Keratinocyte (primary cell): ENCODE data around the gene XG. TPM values are rescaled to one million over a fixed set of nuclear protein-coding genes. Genes with fewer than 3 reads are reported as not detected.

Source experiments
- DNase-seq: peaks from one replicate; pipeline ENCODE4 v3.0.0-alpha.2; 2011; ENCODE audit warnings: low read depth, missing footprints, low spot score
- FAIRE-seq: peaks from 2 replicates; lab custom pipeline; 2011; peaks lifted over from hg19 to GRCh38; lab: Jason Lieb, UNC
- H2AFZ ChIP-seq: 2 replicates; pipeline ENCODE4 v1.6.0; 2012; ENCODE audit warnings: low read length, control low read depth, inconsistent platforms; ENCODE audit not compliant: control insufficient read depth
- H3K27ac ChIP-seq: 2 replicates; pipeline ENCODE4 v1.5.1; 2011; ENCODE audit warnings: low read length; ENCODE audit not compliant: control insufficient read depth, insufficient read depth
- H3K27me3 ChIP-seq: 3 replicates; pipeline ENCODE4 v1.6.0; 2011; ENCODE audit warnings: low read length; ENCODE audit not compliant: control insufficient read depth, insufficient read depth; ENCODE audit errors: extremely low read depth
- H3K36me3 ChIP-seq, 2 experiments: 2 replicates in 1 of 2; 3 replicates in 1 of 2; pipeline ENCODE4 v1.5.1; 2011; ENCODE audit warnings: low read length in 2 of 2, mild to moderate bottlenecking in 1 of 2; ENCODE audit not compliant: control insufficient read depth in 2 of 2, insufficient read depth in 2 of 2; ENCODE audit errors: extremely low read depth in 1 of 2
- H3K4me1 ChIP-seq: 3 replicates; pipeline ENCODE4 v1.5.1; 2011; ENCODE audit warnings: low read length; ENCODE audit not compliant: control insufficient read depth, insufficient read depth; ENCODE audit errors: extremely low read depth
- H3K4me2 ChIP-seq: 3 replicates; pipeline ENCODE4 v1.6.0; 2011; ENCODE audit warnings: low read depth, low read length; ENCODE audit not compliant: control insufficient read depth, insufficient read depth; ENCODE audit errors: extremely low read depth
- H3K4me3 ChIP-seq, 3 experiments: fragments of 200-600 bp in 1 of 3; sonication (generic) in 1 of 3; 2 replicates in 2 of 3; 3 replicates in 1 of 3; pipeline ENCODE4 v1.5.1; 2011 to 2016; ENCODE audit warnings: low read length in 3 of 3, mild to moderate bottlenecking in 3 of 3, control low read depth in 2 of 3, inconsistent platforms in 1 of 3, low read depth in 1 of 3, mixed read lengths in 1 of 3, mixed run types in 1 of 3, moderate library complexity in 1 of 3; ENCODE audit not compliant: control insufficient read depth in 2 of 3, insufficient read depth in 2 of 3; ENCODE audit errors: extremely low read depth in 1 of 3
- H3K79me2 ChIP-seq: 2 replicates; pipeline ENCODE4 v1.6.0; 2012; ENCODE audit warnings: low read length; ENCODE audit not compliant: control insufficient read depth, insufficient read depth
- H3K9ac ChIP-seq: 3 replicates; pipeline ENCODE4 v1.6.0; 2011; ENCODE audit warnings: low read length; ENCODE audit not compliant: control insufficient read depth, insufficient read depth; ENCODE audit errors: extremely low read depth
- H3K9me1 ChIP-seq: 3 replicates; pipeline ENCODE4 v1.6.0; 2011; ENCODE audit warnings: low read length; ENCODE audit not compliant: control insufficient read depth, insufficient read depth; ENCODE audit errors: extremely low read depth
- H3K9me3 ChIP-seq: 2 replicates; pipeline ENCODE4 v1.5.1; 2012; ENCODE audit warnings: low read depth, low read length; ENCODE audit not compliant: control insufficient read depth
- H4K20me1 ChIP-seq: 3 replicates; pipeline ENCODE4 v1.6.0; 2011; ENCODE audit warnings: low read length; ENCODE audit not compliant: control insufficient read depth, insufficient read depth; ENCODE audit errors: extremely low read depth
- CTCF ChIP-seq, 3 experiments: IDR thresholded peaks in 1 of 3; conservative IDR thresholded peaks in 1 of 3; optimal IDR thresholded peaks in 1 of 3; 2 replicates in 2 of 3; 3 replicates in 1 of 3; pipeline versions ENCODE3 to v1.5.1; 2011; ENCODE audit warnings: low read length in 3 of 3, mild to moderate bottlenecking in 3 of 3, moderate library complexity in 2 of 3, control low read depth in 1 of 3, inconsistent platforms in 1 of 3; ENCODE audit not compliant: insufficient read depth in 2 of 3; ENCODE audit errors: extremely low read depth in 1 of 3
- EZH2 ChIP-seq: IDR thresholded peaks from one replicate; pipeline ENCODE4 v1.6.1; 2012; ENCODE audit warnings: inconsistent platforms, mild to moderate bottlenecking, low read length, moderate library complexity
- dilution Hi-C: fragments of 300-500 bp; cut with MboI; formaldehyde crosslinking; loops from one replicate; pipeline ENCODE4 v1.7.0; 2020; ENCODE audit warnings: low sequenced_read_pairs; ENCODE audit not compliant: extremely low pct_ligation_motif_present
- polyA plus RNA-seq, 5 experiments: library from polyadenylated mRNA; depleted of rRNA in 3 of 5; stranded (reverse) in 3 of 5; stranded (forward) in 1 of 5; unstranded in 1 of 5; fragments of >200 nt; gene quantifications; 1 replicate in 1 of 5; 2 replicates in 3 of 5; 3 replicates in 1 of 5; pipeline versions ENCODE4 v1.2.1 to v1.2.3, GENCODE V29; 2011 to 2012; ENCODE audit warnings: missing spikeins in 2 of 5, low read depth in 1 of 5, low replicate concordance in 1 of 5

XG gene
- polyA plus RNA-seq, 1 donor (not counting 4 experiments of a cell fraction or from before 2014, with no cell fraction given), result 70.9 TPM

GRCh38 chrX:2709556-2709955, 42.3 kb upstream of the XG start:
- H3K79me2 ChIP-seq, result peaks cover 72% of the 10 kb centered on the region

GRCh38 chrX:2710041-2710840, 41.6 kb upstream of the XG start:
- peaks cover 69% of the 10 kb centered on the region for H3K79me2 ChIP-seq
- H4K20me1 ChIP-seq, result no peaks in the 10 kb centered on the region
- FAIRE-seq (peak; percentile 84), DNase-seq (peak; percentile 92)
- peak overlapping the region; percentile 99 for H3K27ac ChIP-seq
- no peaks in the 10 kb centered on the region for H3K27me3 ChIP-seq
- peak overlapping the region; percentile 93 for H3K9ac ChIP-seq
- H2AFZ ChIP-seq, result peak overlapping the region; percentile 58
- TF ChIP-seq CTCF (optimal IDR thresholded peaks at IDR 0.05 in 1 of 3, IDR thresholded peaks at IDR 0.05 in 1 of 3, conservative IDR thresholded peaks at IDR 0.05 in 1 of 3; ENCODE audit: extremely low read depth in 1 of 3, insufficient read depth in 2 of 3, low read length in 3 of 3) (no peak), EZH2 (no peak)
- peaks cover 43% of the 10 kb centered on the region for H3K4me1 ChIP-seq
- dilution Hi-C loops, result no loop called here
- peaks cover 6 to 23% of the 10 kb centered on the region in 2 experiments for H3K36me3 ChIP-seq
- H3K9me1 ChIP-seq, result peaks cover 7% of the 10 kb centered on the region
- H3K4me3 ChIP-seq, result peak overlapping the region; percentile 34 to 72 (median 69)
- H3K4me2 ChIP-seq, result peak overlapping the region; percentile 100
- H3K9me3 ChIP-seq, result no peaks in the 10 kb centered on the region

More at GRCh38 chrX:2709556-2709955, 42.3 kb upstream of the XG start:
- Histone ChIP-seq H3K36me3 (peaks cover 2 to 20% of the 10 kb centered on the region in 2 experiments), H3K27ac (peak overlapping the region; percentile 99), H3K4me3 (peak overlapping the region; percentile 34 to 72 (median 69)), H3K9ac (peak overlapping the region; percentile 93), H3K27me3 (no peaks in the 10 kb centered on the region), H2AFZ (no peak overlapping the region), H3K9me1 (peaks cover 7% of the 10 kb centered on the region), H3K4me1 (peaks cover 48% of the 10 kb centered on the region), H3K4me2 (peak overlapping the region; percentile 100), H3K9me3 (no peaks in the 10 kb centered on the region), H4K20me1 (no peaks in the 10 kb centered on the region)
- dilution Hi-C loops, result no loop called here
- no peak for TF ChIP-seq CTCF (optimal IDR thresholded peaks at IDR 0.05 in 1 of 3, IDR thresholded peaks at IDR 0.05 in 1 of 3, conservative IDR thresholded peaks at IDR 0.05 in 1 of 3; ENCODE audit: extremely low read depth in 1 of 3, insufficient read depth in 2 of 3, low read length in 3 of 3)
- no peak for TF ChIP-seq EZH2
- FAIRE-seq (no peak), DNase-seq (no peak)
